Uterus (tissue), 4 donors: ENCODE data around the gene CTXN1. TPM values are rescaled to one million over a fixed set of nuclear protein-coding genes. Genes with fewer than 3 reads are reported as not detected.
"Not testable (repeated sequence)": the region's sequence is repeated elsewhere in the genome, so short reads cannot be mapped to it uniquely, and the experiment has no call there.

Experiments used
- DNase-seq, 2 donors: peaks; one replicate each; pipeline ENCODE4 v3.0.0-alpha.2; 2019 to 2020
- H3K27ac ChIP-seq, 2 donors: fragments of 200-600 bp; sonication (generic); 1 replicate in 1 of 2; 2 replicates in 1 of 2; pipeline ENCODE4 v1.5.1; 2016 to 2018
- H3K27me3 ChIP-seq, 2 donors: fragments of 200-600 bp; sonication (generic); one replicate each; pipeline ENCODE4 v1.5.1; 2018 to 2019; ENCODE audit warnings: control low read depth in 1 of 2
- H3K36me3 ChIP-seq, 2 donors: fragments of 200-600 bp; sonication (generic); one replicate each; pipeline ENCODE4 v1.5.1; 2019; ENCODE audit warnings: control low read depth in 1 of 2
- H3K4me1 ChIP-seq, 2 donors: fragments of 200-600 bp; sonication (generic); one replicate each; pipeline ENCODE4 v1.5.1; 2018 to 2019; ENCODE audit warnings: control low read depth in 1 of 2
- H3K4me3 ChIP-seq, 2 donors: fragments of 200-600 bp; sonication (generic); 1 replicate in 1 of 2; 2 replicates in 1 of 2; pipeline ENCODE4 v1.5.1; 2018 to 2019; ENCODE audit warnings: mild to moderate bottlenecking in 1 of 2
- H3K9me3 ChIP-seq, 2 donors: fragments of 200-600 bp; sonication (generic); one replicate each; pipeline ENCODE4 v1.5.1; 2019; ENCODE audit warnings: control low read depth in 1 of 2
- CTCF ChIP-seq, 4 experiments: fragments of 200-600 bp in 2 of 4; fragments of 450-650 bp in 2 of 4; sonication (generic) in 2 of 4; IDR thresholded peaks; one replicate each; pipeline ENCODE4 v1.5.1; 2016 to 2019; ENCODE audit warnings: antibody characterized with exemption in 4 of 4, mild to moderate bottlenecking in 2 of 4, moderate library complexity in 1 of 4
- POLR2A ChIP-seq, 2 donors: fragments of 450-650 bp; IDR thresholded peaks; one replicate each; pipeline ENCODE4 v1.6.1; 2016; ENCODE audit warnings: antibody characterized with exemption in 2 of 2, mild to moderate bottlenecking in 1 of 2, moderate library complexity in 1 of 2
- intact Hi-C: fragments of 100-400 bp; cut with DNase I; formaldehyde crosslinking; loops from one replicate; pipeline ENCODE4 v1.15.1; 2023; ENCODE audit warnings: low total_unique reads
- total RNA-seq, 4 donors: library from RNA; depleted of rRNA in 3 of 4; stranded (reverse); fragments of >200 nt in 3 of 4; gene quantifications; one replicate each; pipeline versions ENCODE4 v1.1.0 to v1.2.4, GENCODE V29; 2014 to 2023
- donor health status: DM: yes; HTN: yes; CAD: no.

CTXN1 gene
- total RNA-seq, 4 donors from 2014 or later = 7.2 to 47.1 (median 14.9) TPM; not detected in 1

- Histone ChIP-seq H3K36me3 (no peaks in the 10 kb centered on the region), H3K4me3 (peak within 1 kb of the TSS; percentile 66 to 70), H3K9me3 (no peaks in the 10 kb centered on the region), H3K4me1 (peaks cover 19 to 43% of the 10 kb centered on the region in 2 donors), H3K27me3 (peaks cover 6 to 7% of the 10 kb centered on the region in 2 donors), H3K27ac (peak within 1 kb of the TSS; percentile 92 to 99)
- TF ChIP-seq POLR2A (IDR thresholded peaks at IDR 0.05) (peak in 1 of 2 donors; percentile 73), CTCF (IDR thresholded peaks at IDR 0.05) (peak in 2 of 4 experiments; percentile 8 to 30)
- DNase-seq = peak; percentile 96 to 98
- intact Hi-C loops = no loop called here
Measured at GRCh38 chr19:7919610-7920518, 6.1 kb downstream of the CTXN1 start, which contains the start of gene SNAPC2. SNAPC2 (plus strand) TSS chr19:7920338; CDS start chr19:7920367, 29 bp downstream.

- Histone ChIP-seq H3K9me3 (no peaks in the 10 kb centered on the region), H3K4me1 (peaks cover 19 to 38% of the 10 kb centered on the region in 2 donors), H3K27ac (no peak overlapping the region), H3K4me3 (no peak overlapping the region), H3K27me3 (peaks cover 6 to 7% of the 10 kb centered on the region in 2 donors), H3K36me3 (no peaks in the 10 kb centered on the region)
- no peak for DNase-seq
- intact Hi-C loops = no loop called here
- no peak for TF ChIP-seq CTCF (IDR thresholded peaks at IDR 0.05)
Measured at GRCh38 chr19:7918615-7919421, 7.1 kb downstream of the CTXN1 start.

GRCh38 chr19:7918062-7918614 is 7.8 kb downstream of the CTXN1 start:
- Histone ChIP-seq H3K4me3 (peak overlapping the region in 1 of 2 donors; percentile 20), H3K27ac (peak overlapping the region in 1 of 2 donors; percentile 60), H3K4me1 (peaks cover 19 to 38% of the 10 kb centered on the region in 2 donors)
- H3K9me3 ChIP-seq, H3K27me3 ChIP-seq, H3K36me3 ChIP-seq, intact Hi-C loops, DNase-seq: not testable (repeated sequence)

GRCh38 chr19:7917267-7918061 is 8.5 kb downstream of the CTXN1 start:
- peak overlapping the region in 1 of 2 donors; percentile 20 for H3K4me3 ChIP-seq
- H3K27ac ChIP-seq = peak overlapping the region; percentile 13 to 60
- no peaks in the 10 kb centered on the region for H3K36me3 ChIP-seq
- peak; percentile 61 to 62 for DNase-seq
- TF ChIP-seq CTCF (IDR thresholded peaks at IDR 0.05) = peak; percentile 54 to 81 (median 78)
- TF ChIP-seq POLR2A (IDR thresholded peaks at IDR 0.05) = peak in 1 of 2 donors; percentile 28
- H3K4me1 ChIP-seq = peaks cover 14 to 35% of the 10 kb centered on the region in 2 donors
- no peaks in the 10 kb centered on the region for H3K9me3 ChIP-seq
- intact Hi-C loops = no loop called here
- peaks cover 6 to 7% of the 10 kb centered on the region in 2 donors for H3K27me3 ChIP-seq

GRCh38 chr19:7916955-7917266 is 9.0 kb downstream of the CTXN1 start:
- no peak for TF ChIP-seq CTCF (IDR thresholded peaks at IDR 0.05)
- TF ChIP-seq POLR2A (IDR thresholded peaks at IDR 0.05) = no peak
- Histone ChIP-seq H3K9me3 (no peaks in the 10 kb centered on the region), H3K4me3 (peak overlapping the region in 1 of 2 donors; percentile 14), H3K27ac (peak overlapping the region; percentile 13 to 60), H3K36me3 (no peaks in the 10 kb centered on the region), H3K4me1 (peaks cover 8 to 29% of the 10 kb centered on the region in 2 donors), H3K27me3 (peaks cover 6 to 7% of the 10 kb centered on the region in 2 donors)
- no peak for DNase-seq
- intact Hi-C loops = no loop called here
